Fibroblast of pulmonary artery (primary cell): Measurements from ENCODE around the gene DPYSL5.

Experiments used
- DNase-seq: peaks from one replicate; pipeline ENCODE4 v3.0.0-alpha.2; 2010; ENCODE audit warnings: low read depth
- H3K4me3 ChIP-seq: replicated peaks from 2 replicates; pipeline ENCODE4 v1.5.1; 2011; ENCODE audit warnings: low read depth, mild to moderate bottlenecking, control low read depth, low read length, moderate library complexity
- CTCF ChIP-seq: IDR thresholded peaks from 2 replicates; pipeline ENCODE4 v1.5.1; 2011; ENCODE audit warnings: mild to moderate bottlenecking, control low read depth, low read length, inconsistent platforms; ENCODE audit errors: missing control alignments

Gene DPYSL5

GRCh38 chr2:26910176-26910575, 62.2 kb downstream of the DPYSL5 start:
- no peak for TF ChIP-seq CTCF
- H3K4me3 ChIP-seq = no peak overlapping the region
- no peak for DNase-seq

GRCh38 chr2:26911911-26912861, 64.3 kb downstream of the DPYSL5 start:
- no peak for DNase-seq
- no peak for TF ChIP-seq CTCF
- no peak overlapping the region for H3K4me3 ChIP-seq

- no peak overlapping the region for H3K4me3 ChIP-seq
- DNase-seq = peak; percentile 21
- no peak for TF ChIP-seq CTCF
Measured at GRCh38 chr2:26913606-26913998, 65.7 kb downstream of the DPYSL5 start.

- no peak for TF ChIP-seq CTCF
- no peak overlapping the region for H3K4me3 ChIP-seq
- DNase-seq = no peak
Measured at GRCh38 chr2:26913999-26914658, 66.2 kb downstream of the DPYSL5 start.

GRCh38 chr2:26914659-26915310, 66.9 kb downstream of the DPYSL5 start:
- no peak for DNase-seq
- H3K4me3 ChIP-seq = no peak overlapping the region
- no peak for TF ChIP-seq CTCF

GRCh38 chr2:26915316-26915715, 67.4 kb downstream of the DPYSL5 start:
- H3K4me3 ChIP-seq = no peak overlapping the region
- TF ChIP-seq CTCF = no peak
- no peak for DNase-seq
